ENCODE data around the gene ATF7IP.

DNA sequence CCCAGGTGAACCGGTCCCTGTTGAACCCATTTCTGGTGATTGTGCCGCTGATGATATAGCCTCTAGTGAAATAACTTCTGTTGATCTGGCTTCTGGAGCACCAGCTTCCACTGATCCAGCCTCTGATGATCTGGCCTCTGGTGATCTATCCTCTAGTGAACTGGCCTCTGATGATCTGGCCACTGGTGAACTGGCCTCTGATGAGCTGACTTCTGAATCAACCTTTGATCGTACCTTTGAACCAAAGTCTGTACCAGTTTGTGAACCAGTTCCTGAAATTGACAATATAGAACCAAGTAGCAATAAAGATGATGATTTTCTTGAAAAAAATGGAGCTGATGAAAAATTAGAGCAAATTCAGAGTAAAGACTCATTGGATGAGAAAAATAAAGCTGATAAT lies 59.1 kb downstream of the ATF7IP start:
- no peak for TF ChIP-seq ZNF565 (CRISPR knock-in tag; conservative IDR thresholded peaks at IDR 0.05; ENCODE audit: low read depth)
- TF ChIP-seq OSR1 (CRISPR knock-in tag; IDR thresholded peaks at IDR 0.05) = no peak
- no peak for TF ChIP-seq ZFP3 (CRISPR knock-in tag; IDR thresholded peaks at IDR 0.05)
- TF ChIP-seq GLIS3 (CRISPR knock-in tag; IDR thresholded peaks at IDR 0.05) = no peak
- TF ChIP-seq, protein P1, sequence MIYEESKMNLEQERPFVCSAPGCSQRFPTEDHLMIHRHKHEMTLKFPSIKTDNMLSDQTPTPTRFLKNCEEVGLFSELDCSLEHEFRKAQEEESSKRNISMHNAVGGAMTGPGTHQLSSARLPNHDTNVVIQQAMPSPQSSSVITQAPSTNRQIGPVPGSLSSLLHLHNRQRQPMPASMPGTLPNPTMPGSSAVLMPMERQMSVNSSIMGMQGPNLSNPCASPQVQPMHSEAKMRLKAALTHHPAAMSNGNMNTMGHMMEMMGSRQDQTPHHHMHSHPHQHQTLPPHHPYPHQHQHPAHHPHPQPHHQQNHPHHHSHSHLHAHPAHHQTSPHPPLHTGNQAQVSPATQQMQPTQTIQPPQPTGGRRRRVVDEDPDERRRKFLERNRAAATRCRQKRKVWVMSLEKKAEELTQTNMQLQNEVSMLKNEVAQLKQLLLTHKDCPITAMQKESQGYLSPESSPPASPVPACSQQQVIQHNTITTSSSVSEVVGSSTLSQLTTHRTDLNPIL (CRISPR knock-in tag; IDR thresholded peaks at IDR 0.05; ENCODE audit: low read depth) = no peak
- TF ChIP-seq, protein P2, sequence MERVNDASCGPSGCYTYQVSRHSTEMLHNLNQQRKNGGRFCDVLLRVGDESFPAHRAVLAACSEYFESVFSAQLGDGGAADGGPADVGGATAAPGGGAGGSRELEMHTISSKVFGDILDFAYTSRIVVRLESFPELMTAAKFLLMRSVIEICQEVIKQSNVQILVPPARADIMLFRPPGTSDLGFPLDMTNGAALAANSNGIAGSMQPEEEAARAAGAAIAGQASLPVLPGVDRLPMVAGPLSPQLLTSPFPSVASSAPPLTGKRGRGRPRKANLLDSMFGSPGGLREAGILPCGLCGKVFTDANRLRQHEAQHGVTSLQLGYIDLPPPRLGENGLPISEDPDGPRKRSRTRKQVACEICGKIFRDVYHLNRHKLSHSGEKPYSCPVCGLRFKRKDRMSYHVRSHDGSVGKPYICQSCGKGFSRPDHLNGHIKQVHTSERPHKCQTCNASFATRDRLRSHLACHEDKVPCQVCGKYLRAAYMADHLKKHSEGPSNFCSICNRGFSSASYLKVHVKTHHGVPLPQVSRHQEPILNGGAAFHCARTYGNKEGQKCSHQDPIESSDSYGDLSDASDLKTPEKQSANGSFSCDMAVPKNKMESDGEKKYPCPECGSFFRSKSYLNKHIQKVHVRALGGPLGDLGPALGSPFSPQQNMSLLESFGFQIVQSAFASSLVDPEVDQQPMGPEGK (CRISPR knock-in tag; IDR thresholded peaks at IDR 0.05; ENCODE audit: borderline replicate concordance) = no peak
- no peak for TF ChIP-seq TOX (CRISPR knock-in tag; IDR thresholded peaks at IDR 0.05; ENCODE audit: borderline replicate concordance)
- TF ChIP-seq BACH2 (CRISPR knock-in tag; IDR thresholded peaks at IDR 0.05; ENCODE audit: borderline replicate concordance) = no peak
- no peak for TF ChIP-seq SNAI2 (CRISPR knock-in tag; IDR thresholded peaks at IDR 0.05)
- TF ChIP-seq RARB (CRISPR knock-in tag; IDR thresholded peaks at IDR 0.05) = no peak
- TF ChIP-seq ZNF70 (CRISPR knock-in tag; IDR thresholded peaks at IDR 0.05) = no peak
- TF ChIP-seq CSDC2 (CRISPR knock-in tag; IDR thresholded peaks at IDR 0.05) = no peak
- TF ChIP-seq, protein P3, sequence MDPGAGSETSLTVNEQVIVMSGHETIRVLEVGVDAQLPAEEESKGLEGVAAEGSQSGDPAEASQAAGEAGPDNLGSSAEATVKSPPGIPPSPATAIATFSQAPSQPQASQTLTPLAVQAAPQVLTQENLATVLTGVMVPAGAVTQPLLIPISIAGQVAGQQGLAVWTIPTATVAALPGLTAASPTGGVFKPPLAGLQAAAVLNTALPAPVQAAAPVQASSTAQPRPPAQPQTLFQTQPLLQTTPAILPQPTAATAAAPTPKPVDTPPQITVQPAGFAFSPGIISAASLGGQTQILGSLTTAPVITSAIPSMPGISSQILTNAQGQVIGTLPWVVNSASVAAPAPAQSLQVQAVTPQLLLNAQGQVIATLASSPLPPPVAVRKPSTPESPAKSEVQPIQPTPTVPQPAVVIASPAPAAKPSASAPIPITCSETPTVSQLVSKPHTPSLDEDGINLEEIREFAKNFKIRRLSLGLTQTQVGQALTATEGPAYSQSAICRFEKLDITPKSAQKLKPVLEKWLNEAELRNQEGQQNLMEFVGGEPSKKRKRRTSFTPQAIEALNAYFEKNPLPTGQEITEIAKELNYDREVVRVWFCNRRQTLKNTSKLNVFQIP (CRISPR knock-in tag; IDR thresholded peaks at IDR 0.05; ENCODE audit: borderline replicate concordance, low read depth) = no peak

Measured in SK-N-SH treated with all-trans-retinoic acid at 6 μM for 48 hours (cell line).